OCI-LY1 (cell line): ENCODE measurements around the gene LDLRAD3.

Experiments
- H2AFZ ChIP-seq: fragments of 200-600 bp; sonication (generic), shearing (Covaris generic); 2 replicates; pipeline ENCODE4 v1.6.0; 2014; ENCODE audit warnings: antibody characterized with exemption, mild to moderate bottlenecking, low read length
- H3F3A ChIP-seq: fragments of 200-600 bp; sonication (generic), shearing (Covaris generic); 2 replicates; pipeline ENCODE4 v1.6.0; 2014; ENCODE audit warnings: mild to moderate bottlenecking, antibody characterized with exemption, low read length, moderate library complexity; ENCODE audit not compliant: insufficient read depth
- H3K27ac ChIP-seq: fragments of 200-600 bp; sonication (generic); 2 replicates; pipeline ENCODE4 v1.5.1; 2014; ENCODE audit warnings: low read length, mixed run types, mild to moderate bottlenecking, low read depth; ENCODE audit not compliant: poor library complexity, severe bottlenecking
- H3K27me3 ChIP-seq: fragments of 200-600 bp; sonication (generic); 2 replicates; pipeline ENCODE4 v1.6.0; 2014; ENCODE audit warnings: antibody characterized with exemption, mild to moderate bottlenecking, low read length, moderate library complexity; ENCODE audit not compliant: insufficient read depth
- H3K36me3 ChIP-seq: fragments of 200-600 bp; sonication (generic); 2 replicates; pipeline ENCODE4 v1.6.1; 2014; ENCODE audit warnings: mild to moderate bottlenecking, antibody characterized with exemption, low read length, moderate library complexity, mixed read lengths; ENCODE audit not compliant: insufficient read depth
- H3K4me1 ChIP-seq: fragments of 200-600 bp; sonication (generic); 2 replicates; pipeline ENCODE4 v1.5.1; 2014; ENCODE audit warnings: mild to moderate bottlenecking, low read length, moderate library complexity; ENCODE audit not compliant: insufficient read depth, severe bottlenecking
- H3K4me2 ChIP-seq: fragments of 200-600 bp; sonication (generic), shearing (Covaris generic); 2 replicates; pipeline ENCODE4 v1.6.1; 2014; ENCODE audit warnings: low read length
- H3K4me3 ChIP-seq: fragments of 200-600 bp; sonication (generic); 2 replicates; pipeline ENCODE4 v1.5.1; 2014; ENCODE audit warnings: low read length, low read depth, mild to moderate bottlenecking, mixed read lengths; ENCODE audit not compliant: poor library complexity, severe bottlenecking
- H3K79me2 ChIP-seq: fragments of 200-600 bp; shearing (Covaris generic); 2 replicates; pipeline ENCODE4 v1.6.1; 2016; ENCODE audit warnings: mixed run types, low read length, mixed read lengths; ENCODE audit not compliant: insufficient read depth
- H3K9ac ChIP-seq: fragments of 200-600 bp; sonication (generic), shearing (Covaris generic); 2 replicates; pipeline ENCODE4 v1.6.1; 2014; ENCODE audit warnings: mild to moderate bottlenecking, low read length, mixed read lengths
- H3K9me2 ChIP-seq: fragments of 200-600 bp; sonication (generic), shearing (Covaris generic); 2 replicates; pipeline ENCODE4 v1.6.1; 2014; ENCODE audit warnings: low read depth, mild to moderate bottlenecking, low read length, mixed read lengths
- H3K9me3 ChIP-seq: fragments of 200-600 bp; shearing (Covaris generic); 2 replicates; pipeline ENCODE4 v1.6.1; 2014; ENCODE audit warnings: low read length, mixed read lengths
- H4K20me1 ChIP-seq: fragments of 200-600 bp; sonication (generic), shearing (Covaris generic); 2 replicates; pipeline ENCODE4 v1.6.0; 2016; ENCODE audit warnings: mild to moderate bottlenecking, low read length; ENCODE audit not compliant: insufficient read depth
- CTCF ChIP-seq: fragments of 200-600 bp; sonication (generic), shearing (Covaris generic); IDR thresholded peaks from 2 replicates; pipeline ENCODE4 v1.5.1; 2017; ENCODE audit warnings: mild to moderate bottlenecking, antibody characterized with exemption, low read length, moderate library complexity, mixed read lengths
- EZH2 ChIP-seq: fragments of 200-600 bp; sonication (generic), shearing (Covaris generic); IDR thresholded peaks from 2 replicates; pipeline ENCODE4 v1.8.0; 2017; ENCODE audit warnings: borderline replicate concordance, mixed run types, mild to moderate bottlenecking, antibody characterized with exemption, low read length, moderate library complexity, mixed read lengths

LDLRAD3 gene

DNA sequence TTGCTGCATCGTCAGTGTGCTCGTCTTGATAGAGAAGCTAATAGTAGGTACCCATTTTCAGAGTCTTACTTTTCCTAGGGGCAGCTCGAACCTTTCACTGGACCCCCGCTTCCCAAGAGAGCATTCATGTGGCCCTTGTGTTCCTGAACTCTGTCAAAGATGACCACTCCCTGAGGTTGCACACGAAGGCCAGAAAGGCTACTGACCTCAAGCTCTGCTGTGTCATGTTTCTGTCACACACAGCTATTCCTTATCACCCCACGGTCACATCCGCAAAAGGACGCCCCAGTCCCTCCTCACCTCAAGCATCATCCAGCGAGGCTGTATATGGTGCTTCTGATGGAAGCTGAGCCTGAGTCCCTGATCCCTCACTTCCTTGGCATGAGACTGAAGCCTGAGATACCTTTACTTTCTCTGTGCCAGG lies 171.5 kb downstream of the LDLRAD3 start:
- no peak for TF ChIP-seq CTCF
- TF ChIP-seq EZH2, result no peak
- Histone ChIP-seq H3K79me2 (no peaks in the 10 kb centered on the region), H3K9me3 (no peaks in the 10 kb centered on the region), H4K20me1 (no peaks in the 10 kb centered on the region), H2AFZ (no peak overlapping the region), H3K4me2 (no peak overlapping the region), H3K4me1 (no peaks in the 10 kb centered on the region), H3K9ac (no peak overlapping the region), H3K9me2 (no peaks in the 10 kb centered on the region), H3K36me3 (no peaks in the 10 kb centered on the region), H3F3A (no peaks in the 10 kb centered on the region), H3K27ac (no peak overlapping the region), H3K27me3 (no peaks in the 10 kb centered on the region), H3K4me3 (no peak overlapping the region)

DNA sequence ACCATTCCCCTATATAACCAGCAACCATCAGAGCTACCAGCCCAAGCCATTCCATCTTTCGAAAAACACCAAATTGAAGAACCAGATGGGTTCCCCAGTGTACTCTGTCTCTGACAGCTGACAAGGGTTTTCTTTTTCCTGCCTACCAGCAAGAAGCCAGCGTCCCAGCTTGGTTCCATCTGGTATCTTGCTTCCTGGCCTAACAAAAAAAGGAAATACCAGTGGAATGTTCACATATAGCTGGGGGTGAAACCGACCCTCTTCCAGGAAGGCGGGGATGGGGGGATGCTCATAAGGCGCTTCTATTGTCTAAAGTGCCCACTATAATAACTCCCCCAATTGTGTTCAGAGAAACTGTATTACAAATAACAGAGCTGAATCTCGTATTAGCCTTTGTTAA lies 172.3 kb downstream of the LDLRAD3 start:
- Histone ChIP-seq H3K9me3 (no peaks in the 10 kb centered on the region), H3F3A (no peaks in the 10 kb centered on the region), H3K9me2 (no peaks in the 10 kb centered on the region), H3K79me2 (no peaks in the 10 kb centered on the region), H3K9ac (no peak overlapping the region), H3K27ac (no peak overlapping the region), H3K4me3 (no peak overlapping the region), H3K4me1 (no peaks in the 10 kb centered on the region), H3K27me3 (no peaks in the 10 kb centered on the region), H2AFZ (no peak overlapping the region), H3K4me2 (no peak overlapping the region), H3K36me3 (no peaks in the 10 kb centered on the region), H4K20me1 (no peaks in the 10 kb centered on the region)
- TF ChIP-seq CTCF, result no peak

DNA sequence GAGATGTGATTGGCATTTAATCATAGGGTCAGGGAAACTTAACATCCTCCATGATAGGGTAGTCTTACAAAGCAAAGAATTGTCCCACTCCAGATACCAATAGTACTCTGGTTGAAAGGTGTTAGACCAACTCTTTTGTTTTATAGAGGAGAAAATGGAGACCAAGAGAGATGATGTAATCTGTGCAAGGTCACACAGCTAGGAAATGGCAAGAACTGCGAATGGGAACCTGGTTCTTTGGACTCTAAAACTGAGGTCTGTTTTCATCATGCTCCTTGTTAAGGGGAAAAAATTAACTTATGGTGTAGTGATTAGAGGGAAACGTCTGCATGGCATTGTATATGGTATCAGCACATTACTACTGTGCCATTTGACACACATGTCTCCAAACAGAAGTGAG lies 174.2 kb downstream of the LDLRAD3 start:
- Histone ChIP-seq H3K4me1 (no peaks in the 10 kb centered on the region), H3K9me3 (no peaks in the 10 kb centered on the region), H4K20me1 (no peaks in the 10 kb centered on the region), H2AFZ (no peak overlapping the region), H3K27me3 (no peaks in the 10 kb centered on the region), H3K4me2 (no peak overlapping the region), H3K36me3 (no peaks in the 10 kb centered on the region), H3K79me2 (no peaks in the 10 kb centered on the region), H3K9me2 (no peaks in the 10 kb centered on the region), H3F3A (no peaks in the 10 kb centered on the region), H3K27ac (no peak overlapping the region), H3K4me3 (no peak overlapping the region), H3K9ac (no peak overlapping the region)
- TF ChIP-seq EZH2, result no peak
- TF ChIP-seq CTCF, result no peak
